ENCODE measurements around the gene PTPRG.

The PTPRG gene

DNA sequence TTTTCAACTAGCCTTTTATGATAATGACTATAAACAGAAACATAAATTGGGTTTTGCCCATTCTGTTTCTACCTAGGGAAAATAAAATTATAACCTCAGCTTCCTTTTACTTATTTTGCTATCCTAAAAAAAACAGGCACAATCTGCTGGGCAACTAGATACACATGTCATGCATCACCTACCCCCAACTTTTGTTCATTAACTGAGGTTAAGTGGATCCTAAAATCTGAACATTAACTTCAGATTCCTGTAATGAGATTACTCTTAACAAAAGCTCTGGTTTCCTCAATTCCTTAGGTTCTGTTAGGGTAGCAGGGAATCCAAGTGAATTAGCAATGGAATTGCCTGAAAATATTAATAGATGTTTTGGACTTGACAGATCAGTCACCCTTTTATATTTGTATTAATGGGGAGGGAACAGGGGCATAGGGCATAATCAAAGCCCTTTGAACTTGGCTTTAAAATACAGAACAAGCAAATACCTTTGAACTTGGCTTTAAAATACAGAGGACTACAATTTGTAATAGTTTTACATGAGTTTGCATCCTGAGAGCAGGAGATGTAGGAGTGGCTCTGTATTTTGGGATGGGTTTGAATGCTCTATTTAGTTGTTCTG is 705.4 kb downstream of the PTPRG start:
- DNase-seq (ENCODE audit: low read depth in 2 of 2), result no peak

- DNase-seq (ENCODE audit: low read depth in 2 of 2), result no peak
Observed at GRCh38 chr3:62276658-62277180, 715.3 kb downstream of the PTPRG start.

GRCh38 chr3:62277450-62277849 is 716.1 kb downstream of the PTPRG start:
- DNase-seq (ENCODE audit: low read depth in 2 of 2), result no peak

DNA sequence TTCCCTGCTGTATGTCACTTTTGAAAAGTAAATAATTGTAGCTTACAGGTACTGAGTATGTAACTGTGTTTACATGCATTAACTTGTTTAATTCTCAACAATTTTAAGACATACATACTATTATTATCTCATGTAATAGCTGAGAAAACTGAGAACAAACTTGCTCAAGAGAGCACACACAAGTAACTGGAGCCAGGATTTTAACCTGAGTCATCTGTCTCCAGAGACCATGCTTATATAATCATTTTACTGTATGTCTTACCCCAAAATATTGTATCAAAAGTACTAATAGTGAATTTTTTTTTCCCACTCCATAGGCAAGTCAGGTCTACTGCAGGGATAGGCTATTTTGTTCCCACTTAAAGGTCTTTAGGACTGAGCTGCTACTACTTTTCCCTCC is 716.6 kb downstream of the PTPRG start:
- DNase-seq (ENCODE audit: low read depth in 2 of 2), result no peak

DNA sequence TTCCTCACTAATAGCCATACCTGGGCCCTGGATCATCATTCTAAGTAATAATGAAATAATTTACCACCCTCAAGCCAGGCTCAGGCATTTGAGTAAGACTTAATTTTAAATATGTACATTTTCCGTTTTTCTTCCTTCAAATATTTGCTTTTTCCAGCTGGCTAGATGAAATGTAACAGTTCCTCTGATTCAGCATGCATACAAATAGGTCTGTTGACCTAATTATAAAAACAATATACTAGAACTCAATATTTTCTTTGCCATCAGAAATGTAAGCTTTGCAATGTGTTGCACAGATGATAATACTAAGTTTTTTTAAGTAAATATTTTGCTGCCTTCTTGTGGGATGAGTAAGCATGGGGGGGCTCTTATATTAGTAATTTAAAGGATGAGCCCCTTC is 720.4 kb downstream of the PTPRG start:
- DNase-seq (ENCODE audit: low read depth in 2 of 2), result no peak

- no peak for DNase-seq (ENCODE audit: low read depth in 2 of 2)
Observed at GRCh38 chr3:62284442-62284841, 723.1 kb downstream of the PTPRG start.

DNA sequence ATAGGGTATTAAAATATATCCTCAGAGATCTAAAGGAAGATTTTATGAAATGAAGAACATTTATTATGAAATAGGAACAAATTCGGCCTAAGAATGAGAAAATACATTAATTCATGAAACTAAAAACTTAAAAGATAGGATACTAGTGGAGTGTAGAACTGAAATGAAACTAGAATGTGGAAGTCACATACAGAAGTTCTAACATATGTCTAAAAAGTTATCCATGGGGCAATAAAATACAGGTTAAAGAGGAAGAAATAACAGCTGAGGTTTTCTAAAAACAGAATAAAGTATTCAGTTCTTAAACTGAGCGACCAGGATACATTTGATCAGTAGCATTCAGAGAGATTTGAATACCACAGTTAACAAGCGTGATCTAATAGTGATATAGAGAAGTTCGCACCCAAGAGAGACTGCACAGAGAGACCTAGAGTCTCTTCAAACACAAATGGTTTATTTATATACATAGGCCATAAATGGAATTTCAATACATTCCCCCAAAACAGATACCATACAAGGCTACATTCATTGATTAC is 726.1 kb downstream of the PTPRG start:
- no peak for DNase-seq (ENCODE audit: low read depth in 2 of 2)

DNA sequence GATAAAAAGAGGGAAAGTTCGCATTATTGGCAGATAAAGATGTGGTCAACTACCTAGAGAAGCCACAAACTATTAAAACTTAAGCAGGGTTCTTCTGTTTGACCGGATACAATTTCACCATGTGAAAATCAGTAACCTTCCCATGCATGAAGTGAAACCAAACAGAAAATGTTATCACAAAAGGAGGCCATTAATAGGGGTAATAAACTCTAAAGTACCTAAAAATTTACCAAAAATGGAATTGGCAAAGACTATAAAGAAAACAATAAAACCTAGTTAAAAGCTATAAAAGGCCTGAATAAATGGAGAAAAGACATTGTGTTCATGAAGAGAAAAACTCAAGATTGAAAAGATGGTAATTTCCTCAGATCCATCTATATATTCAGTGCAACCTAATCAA is 728.6 kb downstream of the PTPRG start:
- DNase-seq (ENCODE audit: low read depth in 2 of 2), result no peak

DNA sequence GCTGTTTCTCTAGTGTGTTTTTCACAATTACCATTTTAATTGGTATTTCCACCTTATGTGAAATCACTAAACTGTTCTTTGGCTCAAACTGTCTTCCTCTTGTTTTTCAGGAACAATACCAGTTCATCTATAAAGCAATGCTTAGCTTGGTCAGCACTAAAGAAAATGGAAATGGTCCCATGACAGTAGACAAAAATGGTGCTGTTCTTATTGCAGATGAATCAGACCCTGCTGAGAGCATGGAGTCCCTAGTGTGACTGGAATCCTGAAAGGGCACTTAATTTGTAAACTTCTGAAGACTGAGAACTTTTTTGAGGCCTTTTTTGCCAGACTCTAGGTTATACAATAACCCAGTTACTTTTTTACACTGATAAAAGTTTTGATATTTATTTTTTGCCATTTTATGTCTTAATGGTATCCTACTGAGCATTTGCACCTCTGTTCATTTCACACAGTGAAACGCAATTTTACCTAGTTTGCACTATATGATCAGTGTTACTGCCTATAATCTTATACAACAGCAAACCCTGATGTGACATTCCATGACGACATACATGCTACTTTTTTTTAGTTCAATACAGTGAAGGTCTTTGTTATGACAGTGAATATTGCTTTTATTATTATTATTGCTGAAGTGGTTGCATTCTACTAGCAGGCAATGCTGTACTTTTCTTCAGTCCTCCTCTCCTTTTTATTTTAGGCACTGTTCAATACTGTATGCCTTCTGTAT is 731.8 kb downstream of the PTPRG start:
- no peak for DNase-seq (ENCODE audit: low read depth in 2 of 2)

- DNase-seq (ENCODE audit: low read depth in 2 of 2), result no peak
Observed at GRCh38 chr3:62295571-62295970, 734.2 kb downstream of the PTPRG start.

GRCh38 chr3:62300617-62301016 is 739.2 kb downstream of the PTPRG start:
- no peak for DNase-seq (ENCODE audit: low read depth in 2 of 2)

DNA sequence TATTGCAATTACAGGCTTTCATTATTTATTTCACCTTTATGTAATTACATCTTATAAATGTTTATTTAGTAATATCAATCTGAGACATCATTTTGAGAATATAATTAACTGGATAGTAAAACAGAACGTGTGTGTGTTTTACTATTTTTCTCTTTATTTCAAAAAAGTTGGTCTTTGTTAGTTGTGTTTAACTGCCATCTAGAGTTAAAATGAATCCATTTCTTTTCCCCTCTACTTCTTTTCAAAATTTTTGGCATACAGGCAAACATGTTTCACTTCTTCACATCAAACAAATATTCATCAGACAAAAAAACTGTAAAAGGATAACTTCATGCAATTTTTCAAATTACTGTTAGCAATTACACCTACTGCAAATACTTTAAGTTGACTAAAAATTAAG is 750.8 kb downstream of the PTPRG start:
- no peak for DNase-seq (ENCODE audit: low read depth in 2 of 2)

GRCh38 chr3:62316525-62316924 is 755.2 kb downstream of the PTPRG start:
- DNase-seq (ENCODE audit: low read depth in 2 of 2), result no peak

- no peak for DNase-seq (ENCODE audit: low read depth in 2 of 2)
Observed at GRCh38 chr3:62318365-62318751, 757.0 kb downstream of the PTPRG start.

DNA sequence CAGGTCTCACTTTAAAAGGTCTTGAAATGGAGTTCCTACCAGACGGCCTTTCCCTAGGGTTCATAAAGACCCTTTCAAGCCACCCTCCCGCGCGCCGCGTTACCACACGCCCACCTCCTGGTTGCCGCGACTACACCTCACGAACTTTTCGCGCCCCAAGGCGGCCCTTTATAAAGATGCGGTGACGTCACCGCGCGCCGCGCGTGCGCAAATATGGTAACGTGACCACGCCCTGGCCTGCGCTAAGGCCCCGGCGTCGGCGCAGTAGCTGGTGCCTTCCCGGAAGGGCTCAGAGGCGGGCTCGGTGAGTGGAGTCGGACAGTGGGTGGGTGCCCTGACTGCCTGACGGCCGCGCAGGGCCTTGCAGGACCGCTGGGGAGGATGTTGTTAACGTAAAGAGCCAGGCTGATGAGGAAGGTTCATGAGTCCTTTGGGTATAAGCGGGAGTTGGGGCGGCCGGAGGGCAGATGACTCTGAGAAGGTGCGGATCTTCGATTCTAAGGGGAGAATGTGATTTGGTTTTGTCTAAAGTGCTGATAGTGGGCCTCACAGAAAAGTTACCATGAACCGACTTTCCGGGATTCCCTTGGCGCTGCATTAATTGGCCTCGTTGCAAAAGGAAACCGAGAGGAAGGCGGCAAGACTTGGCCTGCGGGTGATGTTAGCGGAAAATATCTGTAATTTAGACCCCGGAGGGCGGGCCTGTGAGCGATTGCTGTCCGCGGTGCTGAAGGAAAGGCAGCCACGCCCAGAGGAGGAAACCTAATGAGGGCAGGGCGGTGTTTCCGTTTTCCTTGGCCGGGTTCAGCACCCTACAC is 757.6 kb downstream of the PTPRG start:
- peak; percentile 50 to 68 for DNase-seq (ENCODE audit: low read depth in 2 of 2)

GRCh38 chr3:62319570-62320243 is 758.3 kb downstream of the PTPRG start:
- DNase-seq (ENCODE audit: low read depth in 2 of 2), result no peak

- DNase-seq (ENCODE audit: low read depth in 2 of 2), result no peak
Observed at GRCh38 chr3:62323241-62323640, 761.9 kb downstream of the PTPRG start.

- no peak for DNase-seq (ENCODE audit: low read depth in 2 of 2)
Observed at GRCh38 chr3:62325896-62326295, 764.5 kb downstream of the PTPRG start.

DNA sequence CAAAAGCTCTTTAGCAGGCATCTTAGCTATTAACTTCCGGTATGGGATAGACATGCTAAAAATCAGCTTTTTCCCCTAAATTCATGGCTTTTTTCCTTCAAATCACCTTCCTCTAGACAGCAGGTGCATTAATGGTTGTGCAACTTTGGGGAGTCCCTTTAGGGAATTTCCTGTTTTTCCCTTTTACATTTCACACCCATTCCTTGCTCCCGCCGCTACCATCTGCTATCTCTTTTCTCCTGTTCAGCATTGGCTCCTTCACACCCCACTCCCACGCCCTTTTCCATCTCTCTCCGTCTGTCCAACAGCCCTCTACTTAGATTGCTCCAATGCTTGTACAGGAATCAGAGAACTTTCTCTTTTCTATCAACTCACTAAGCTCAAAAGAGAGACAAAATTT is 768.6 kb downstream of the PTPRG start:
- DNase-seq (ENCODE audit: low read depth in 2 of 2), result no peak

GRCh38 chr3:62332017-62332416 is 770.6 kb downstream of the PTPRG start:
- DNase-seq (ENCODE audit: low read depth in 2 of 2), result no peak

- no peak for DNase-seq (ENCODE audit: low read depth in 2 of 2)
Observed at GRCh38 chr3:62332835-62333244, 771.5 kb downstream of the PTPRG start.

GRCh38 chr3:62335196-62335595 is 773.8 kb downstream of the PTPRG start:
- DNase-seq (ENCODE audit: low read depth in 2 of 2), result no peak

Measured in stimulated activated CD8-positive, alpha-beta memory T cell treated with anti-CD3 and anti-CD28 coated beads, Interleukin-15, amount 100 ng/mL, for 48 hours (primary cell).